Ovary (tissue), 3 donors: Measurements from ENCODE around the gene HMG20B.

ENCODE experiments used
- CTCF ChIP-seq, 3 donors: fragments of 450-650 bp in 2 of 3; fragments of 200-600 bp in 1 of 3; IDR thresholded peaks; one replicate each; pipeline versions ENCODE4 v1.5.1 to v1.8.0; 2016 to 2022; ENCODE audit warnings: antibody characterized with exemption in 3 of 3, mild to moderate bottlenecking in 1 of 3
- EP300 ChIP-seq: sonication (generic); formaldehyde crosslinking; IDR thresholded peaks from one replicate; pipeline ENCODE4 v1.6.1; 2017; ENCODE audit warnings: antibody characterized with exemption
- donor health status: DM: no; HTN: no; CAD: no.

- TF ChIP-seq CTCF (IDR thresholded peaks at IDR 0.05) (no peak), EP300 (no peak)
Observed at GRCh38 chr19:3538965-3539755, 33.6 kb upstream of the HMG20B start, which contains the start of gene TEKTIP1.
